NB4 (cell line): Measurements from ENCODE around the gene MPPED1.

Experiments used
- MYC ChIP-seq: IDR thresholded peaks from 2 replicates; pipeline ENCODE4 v1.6.1; 2011; ENCODE audit warnings: low read depth, low read length
- POLR2A ChIP-seq: IDR thresholded peaks from 2 replicates; pipeline ENCODE4 v1.6.1; 2011; ENCODE audit warnings: mild to moderate bottlenecking; ENCODE audit not compliant: insufficient read length; ENCODE audit errors: extremely low read depth
- TF ChIP-seq, protein P1 (sequence below): IDR thresholded peaks from one replicate; pipeline ENCODE4 v1.5.1; 2012; ENCODE audit warnings: low read depth, low read length

DNA sequence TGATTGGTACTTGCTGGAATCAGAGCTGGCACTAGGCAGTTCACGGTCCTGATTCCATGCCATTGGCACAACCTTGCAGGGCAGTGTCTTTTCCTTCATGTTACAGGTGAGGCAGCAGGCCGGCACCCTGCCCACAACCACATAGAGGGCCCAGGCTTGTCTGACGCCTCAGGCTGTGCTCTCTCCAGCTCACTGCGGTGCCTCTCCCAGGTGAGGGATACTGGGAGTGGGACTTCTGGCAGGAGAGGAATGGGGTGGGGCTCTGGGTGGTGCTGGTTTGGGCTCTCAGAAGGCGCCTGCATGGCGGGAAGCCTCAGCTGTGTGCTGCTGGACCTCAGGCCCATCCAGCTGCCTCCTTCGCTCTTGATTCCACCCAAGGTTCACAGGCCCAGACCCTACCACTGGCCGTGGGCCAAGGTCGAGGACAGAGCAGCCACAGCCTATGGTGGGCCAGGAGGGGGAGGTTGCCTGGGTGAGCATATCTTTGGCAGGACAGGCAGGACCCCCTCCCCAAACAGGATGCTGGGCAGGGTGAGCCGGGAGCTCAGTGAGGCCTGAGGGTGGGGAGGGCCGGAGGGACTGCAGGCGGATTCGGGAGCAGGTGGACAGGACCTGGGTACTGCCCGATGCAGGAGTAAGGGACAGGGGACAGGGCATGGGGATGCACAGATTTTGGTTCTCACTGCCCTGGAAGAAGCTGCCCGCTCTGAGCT lies 7.0 kb upstream of the MPPED1 start:
- TF ChIP-seq, protein P1, sequence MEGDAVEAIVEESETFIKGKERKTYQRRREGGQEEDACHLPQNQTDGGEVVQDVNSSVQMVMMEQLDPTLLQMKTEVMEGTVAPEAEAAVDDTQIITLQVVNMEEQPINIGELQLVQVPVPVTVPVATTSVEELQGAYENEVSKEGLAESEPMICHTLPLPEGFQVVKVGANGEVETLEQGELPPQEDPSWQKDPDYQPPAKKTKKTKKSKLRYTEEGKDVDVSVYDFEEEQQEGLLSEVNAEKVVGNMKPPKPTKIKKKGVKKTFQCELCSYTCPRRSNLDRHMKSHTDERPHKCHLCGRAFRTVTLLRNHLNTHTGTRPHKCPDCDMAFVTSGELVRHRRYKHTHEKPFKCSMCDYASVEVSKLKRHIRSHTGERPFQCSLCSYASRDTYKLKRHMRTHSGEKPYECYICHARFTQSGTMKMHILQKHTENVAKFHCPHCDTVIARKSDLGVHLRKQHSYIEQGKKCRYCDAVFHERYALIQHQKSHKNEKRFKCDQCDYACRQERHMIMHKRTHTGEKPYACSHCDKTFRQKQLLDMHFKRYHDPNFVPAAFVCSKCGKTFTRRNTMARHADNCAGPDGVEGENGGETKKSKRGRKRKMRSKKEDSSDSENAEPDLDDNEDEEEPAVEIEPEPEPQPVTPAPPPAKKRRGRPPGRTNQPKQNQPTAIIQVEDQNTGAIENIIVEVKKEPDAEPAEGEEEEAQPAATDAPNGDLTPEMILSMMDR, result no peak
- TF ChIP-seq POLR2A (no peak), MYC (no peak)
